HG03196 (cell line): ENCODE measurements around the gene PPP1R12A.
"Not testable (repeated sequence)": the region's sequence is repeated elsewhere in the genome, so short reads cannot be mapped to it uniquely, and the experiment has no call there.

Experiments used
- ATAC-seq: cut with Tn5 transposase; IDR thresholded peaks from one replicate; pipeline ENCODE4 v1.9.1; 2021; ENCODE audit not compliant: unreplicated experiment

Gene PPP1R12A

DNA sequence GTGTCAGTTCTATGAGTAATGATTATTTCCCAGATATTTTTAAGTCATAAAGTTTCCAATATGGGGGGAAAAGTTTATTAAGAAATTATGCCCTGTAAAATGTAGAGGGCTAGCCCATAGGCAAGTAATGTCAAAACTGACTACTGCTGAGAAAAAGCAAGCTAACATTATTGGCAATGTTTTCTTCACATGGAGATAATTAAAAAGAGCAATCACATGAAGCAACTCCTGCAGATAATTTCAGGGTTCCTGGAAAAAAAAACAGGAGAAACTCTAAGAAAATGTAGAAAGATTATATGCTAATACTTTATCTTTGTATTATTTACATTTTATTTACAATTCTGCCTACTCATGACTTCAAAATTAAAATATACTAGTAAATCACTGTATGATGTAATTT, 39.8 kb downstream of the PPP1R12A start:
- no peak for ATAC-seq

DNA sequence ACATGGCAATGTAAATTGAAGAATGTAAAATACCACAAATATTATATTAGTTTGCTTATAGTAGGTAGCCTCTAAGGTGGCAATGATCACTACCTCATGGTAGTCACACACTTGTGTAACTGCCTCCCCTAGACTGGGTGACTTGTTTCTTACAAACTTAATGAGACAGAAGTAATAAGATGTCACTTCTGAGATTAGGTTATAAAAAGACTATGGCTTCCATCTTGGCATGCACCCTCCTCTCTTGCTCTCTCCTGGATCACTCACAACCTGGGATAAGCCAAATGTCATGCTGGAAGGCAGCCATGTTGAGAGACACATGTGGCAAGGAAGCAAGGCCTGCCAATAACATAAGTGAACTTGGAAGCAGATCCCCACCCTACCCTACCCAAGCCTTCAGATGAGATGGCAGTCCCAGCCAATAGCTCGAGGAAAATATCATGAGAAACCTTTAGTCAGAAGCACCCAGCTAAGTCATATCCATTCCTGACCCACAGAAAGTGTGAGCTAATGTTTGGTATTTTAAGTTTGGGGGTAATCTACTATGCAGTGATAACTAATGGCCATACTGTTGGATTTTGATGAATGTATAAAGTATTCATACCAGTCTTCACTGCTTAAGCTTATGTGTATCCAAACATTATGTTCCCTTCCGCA, 43.3 kb downstream of the PPP1R12A start:
- no peak for ATAC-seq

DNA sequence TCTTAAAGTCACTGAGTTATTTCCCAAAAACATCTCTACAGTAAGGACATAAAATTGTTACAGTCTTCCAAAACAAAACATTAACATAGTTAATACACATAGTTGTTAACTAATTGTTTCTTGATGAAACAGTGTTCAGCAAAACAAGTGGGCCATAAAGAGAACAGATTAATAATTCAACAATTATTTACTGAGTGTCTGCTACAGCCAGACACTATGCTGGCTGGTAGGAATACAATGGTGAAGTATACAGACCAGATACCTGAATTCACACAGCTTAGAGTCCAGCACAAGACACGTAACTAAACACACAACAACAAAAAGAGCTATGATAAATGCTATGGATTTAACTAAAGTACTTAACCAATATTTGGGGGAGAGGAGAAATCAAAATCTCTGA, 47.0 kb downstream of the PPP1R12A start:
- no peak for ATAC-seq

DNA sequence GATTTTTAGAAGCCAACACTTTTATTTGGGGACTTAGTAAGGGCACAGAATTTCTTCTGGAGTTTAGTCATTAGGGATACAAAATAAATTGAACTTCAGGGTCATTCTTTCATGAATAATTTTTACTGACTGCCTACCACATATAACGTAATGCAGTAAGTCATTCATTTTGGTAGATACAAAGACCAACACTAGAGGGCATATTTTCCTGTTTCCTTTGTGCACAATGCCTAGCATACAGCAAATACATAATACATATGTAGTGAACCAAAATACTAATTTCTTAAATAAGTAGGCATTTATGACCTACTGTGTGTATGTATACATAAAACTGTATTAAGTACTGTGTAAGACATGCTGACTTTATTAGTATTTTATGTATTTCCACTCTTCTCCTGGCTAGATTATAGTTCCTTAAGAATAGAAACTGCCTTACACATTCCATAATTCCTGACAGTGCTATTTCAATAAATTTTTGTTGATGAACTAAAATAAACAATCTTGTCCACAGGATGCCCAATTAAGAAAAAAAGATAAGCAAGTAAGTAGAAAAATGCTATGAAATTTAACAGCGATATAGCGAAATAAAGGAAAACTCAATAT, 47.9 kb downstream of the PPP1R12A start:
- peak; percentile 63 for ATAC-seq

DNA sequence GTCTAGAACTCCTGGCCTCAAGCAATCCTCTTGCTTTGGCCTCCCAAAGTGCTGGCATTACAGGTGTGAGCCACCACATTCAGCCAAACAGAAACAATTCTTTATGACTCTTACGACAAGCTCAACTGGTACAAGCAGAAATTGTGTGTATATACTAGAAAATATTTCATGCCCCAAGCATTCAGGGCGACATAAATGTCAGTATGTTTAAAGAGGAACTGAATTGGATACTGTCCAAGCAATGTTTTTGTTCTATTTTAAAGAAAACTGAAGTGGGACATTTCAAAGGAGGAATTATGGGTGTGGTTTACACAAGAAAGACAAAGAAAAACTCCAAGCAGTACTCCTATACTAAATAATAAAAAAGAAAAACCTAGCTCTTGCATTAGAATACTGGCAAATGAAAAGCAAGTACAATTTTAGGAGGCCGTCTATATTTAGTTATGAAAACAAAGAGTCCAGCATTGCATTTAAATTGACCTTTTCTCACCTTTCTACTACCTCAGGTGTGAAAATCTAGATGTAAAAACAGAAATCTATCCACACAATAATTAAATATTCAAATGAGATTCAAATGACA, 48.9 kb downstream of the PPP1R12A start:
- no peak for ATAC-seq

DNA sequence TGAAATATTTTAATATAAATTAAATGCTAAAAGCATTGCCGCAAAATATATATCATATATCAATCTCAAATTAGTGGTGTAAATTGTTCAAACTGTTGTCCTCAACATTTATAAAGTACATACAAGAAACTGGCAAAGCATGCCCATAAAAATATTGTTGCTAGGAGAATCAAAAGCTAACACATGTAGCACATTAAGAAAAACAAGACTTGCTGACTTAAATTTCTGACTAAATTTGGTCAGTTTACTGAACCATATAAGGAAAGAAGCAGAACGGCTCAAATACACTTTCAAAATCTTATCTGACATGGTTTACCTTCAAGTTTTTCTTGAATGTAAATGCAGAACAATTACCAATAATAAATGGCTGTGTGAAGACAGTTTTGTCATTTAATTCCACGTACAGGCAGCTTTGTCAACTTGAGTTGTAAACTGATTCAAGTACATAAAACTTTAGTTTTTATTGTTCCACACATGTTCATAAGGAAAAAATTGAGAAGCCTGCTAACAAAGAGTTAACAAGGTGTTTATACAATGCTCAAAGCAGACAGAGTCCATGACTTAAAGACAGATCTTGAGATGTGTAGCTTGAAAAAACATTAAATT, 50.4 kb downstream of the PPP1R12A start:
- no peak for ATAC-seq

DNA sequence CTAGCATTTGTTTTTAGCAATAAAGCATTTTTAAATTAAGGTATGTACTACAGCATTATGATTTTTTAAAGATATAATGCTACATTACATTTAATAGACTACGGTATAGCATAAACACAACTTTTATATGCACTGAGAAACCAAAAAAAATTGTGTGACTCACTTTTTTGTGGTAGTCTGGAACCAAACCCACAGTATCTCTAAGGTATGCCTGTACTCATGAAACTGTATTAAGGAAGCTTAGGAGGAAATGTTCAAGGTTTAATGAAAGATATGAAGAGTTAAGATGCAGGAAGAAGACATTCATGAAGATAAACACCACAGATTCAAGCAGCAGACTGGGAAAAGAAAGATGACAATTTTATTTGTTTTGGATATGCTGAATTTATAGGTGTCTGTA, 51.7 kb downstream of the PPP1R12A start:
- ATAC-seq = no peak

DNA sequence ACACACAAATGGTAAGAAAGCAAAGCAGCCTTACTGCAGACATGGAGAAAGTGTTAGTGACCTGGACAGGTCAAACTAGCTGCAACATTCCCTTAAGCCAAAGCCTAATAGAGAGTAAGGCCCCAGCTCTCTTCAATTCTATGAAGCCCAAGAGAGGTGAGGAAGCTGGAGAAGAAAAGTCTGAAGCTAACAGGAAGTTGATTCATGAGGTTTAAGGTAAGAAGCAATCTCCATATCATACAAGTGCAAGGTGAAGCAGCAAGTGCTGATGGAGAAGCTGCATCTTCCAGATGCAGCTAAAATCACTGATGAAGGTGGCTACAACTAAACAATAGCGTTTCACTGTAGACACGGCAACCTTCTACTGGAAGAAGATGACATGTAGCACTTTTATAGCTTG, 53.5 kb downstream of the PPP1R12A start:
- no peak for ATAC-seq

DNA sequence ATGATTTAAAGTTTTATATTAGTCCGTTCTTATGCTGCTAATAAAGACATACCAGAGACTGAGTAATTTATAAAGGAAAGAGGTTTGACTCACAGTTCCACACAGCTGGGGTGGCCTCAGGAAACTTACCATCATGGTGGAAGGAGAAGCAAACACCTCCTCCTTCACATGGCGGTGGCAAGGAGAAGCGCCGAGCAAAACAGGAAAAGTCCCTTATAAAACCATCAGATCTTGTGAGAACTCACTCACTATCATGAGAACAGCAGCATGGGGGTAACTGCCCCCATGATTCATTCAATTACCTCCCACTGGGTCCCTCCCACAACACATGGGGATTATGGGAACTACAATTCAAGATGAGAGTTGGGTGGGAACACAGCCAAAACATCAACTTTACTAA, 56.4 kb downstream of the PPP1R12A start:
- not testable (repeated sequence) for ATAC-seq

DNA sequence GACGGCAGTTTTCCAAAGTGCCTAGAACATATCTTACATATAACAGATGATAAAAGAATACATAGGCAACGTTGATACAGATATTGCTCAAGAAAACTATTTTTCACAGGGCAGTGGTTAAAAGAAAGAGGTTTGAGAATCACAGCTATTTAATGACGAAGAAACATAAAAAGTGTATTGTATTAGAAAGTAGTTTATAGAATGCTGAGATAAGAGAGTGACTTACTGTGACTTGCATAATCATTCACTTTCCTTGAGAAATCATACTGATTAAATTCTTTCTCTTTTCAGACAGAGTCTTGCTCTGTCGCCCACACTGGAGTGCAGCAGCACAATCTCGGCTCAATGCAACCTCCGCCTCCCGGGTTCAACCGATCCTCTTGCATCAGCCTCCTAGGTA, 57.7 kb downstream of the PPP1R12A start:
- ATAC-seq = no peak

DNA sequence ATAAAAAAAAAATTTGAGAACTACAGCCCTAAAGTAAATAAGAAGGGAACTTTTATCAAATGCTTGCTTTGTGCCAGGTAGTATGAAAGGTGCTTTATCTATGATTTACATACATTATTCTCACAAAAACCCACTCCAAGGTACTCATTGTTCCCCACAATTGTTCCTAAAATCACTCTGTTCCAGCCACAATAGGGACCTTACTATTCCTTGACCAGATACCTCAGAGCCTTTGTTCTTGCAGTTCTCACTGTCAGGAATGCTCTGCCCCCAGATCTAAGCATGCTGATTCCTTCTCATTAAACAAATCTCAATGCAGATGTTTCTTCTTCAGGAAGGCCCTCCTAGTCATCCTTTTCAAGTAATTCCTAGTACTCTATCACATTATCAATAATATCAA, 60.2 kb downstream of the PPP1R12A start:
- no peak for ATAC-seq

DNA sequence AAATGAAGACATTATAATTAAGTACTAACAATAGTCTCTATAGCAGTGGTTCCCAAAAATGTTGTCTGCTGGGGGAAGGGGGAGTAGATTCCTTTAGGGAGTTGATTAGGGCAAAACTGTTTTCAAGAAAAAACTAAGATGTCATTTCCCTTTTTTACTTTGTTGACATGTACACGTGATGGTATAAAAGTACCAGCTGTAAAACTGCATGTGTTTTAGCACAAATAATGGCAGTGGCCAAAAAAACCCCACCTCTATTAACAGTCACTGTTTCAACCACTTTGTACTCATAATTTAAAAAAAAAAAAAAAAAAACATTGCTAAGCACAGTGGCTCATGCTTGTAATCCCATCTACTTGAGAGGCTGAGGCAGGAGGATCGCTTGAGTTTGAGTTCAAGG, 61.7 kb downstream of the PPP1R12A start:
- ATAC-seq = peak; percentile 45

DNA sequence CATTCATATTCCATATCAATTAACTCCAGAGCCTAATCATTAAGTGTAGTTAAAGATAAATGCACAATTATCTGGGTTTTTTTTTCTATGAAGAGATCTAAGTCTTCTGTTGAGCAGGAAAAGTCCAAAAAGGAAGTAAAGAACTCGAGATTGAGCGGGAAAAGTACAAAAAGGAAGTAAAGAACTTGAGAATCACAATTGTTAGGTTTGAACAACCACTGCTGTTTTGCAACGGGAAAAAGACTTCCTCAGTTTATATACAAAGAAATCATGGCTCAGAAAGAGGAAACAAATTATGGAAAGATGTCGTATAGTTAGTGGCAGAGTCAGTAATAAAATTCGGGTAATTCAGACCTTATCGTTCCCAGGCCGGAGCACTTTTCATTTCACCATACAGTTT, 63.3 kb downstream of the PPP1R12A start:
- no peak for ATAC-seq

DNA sequence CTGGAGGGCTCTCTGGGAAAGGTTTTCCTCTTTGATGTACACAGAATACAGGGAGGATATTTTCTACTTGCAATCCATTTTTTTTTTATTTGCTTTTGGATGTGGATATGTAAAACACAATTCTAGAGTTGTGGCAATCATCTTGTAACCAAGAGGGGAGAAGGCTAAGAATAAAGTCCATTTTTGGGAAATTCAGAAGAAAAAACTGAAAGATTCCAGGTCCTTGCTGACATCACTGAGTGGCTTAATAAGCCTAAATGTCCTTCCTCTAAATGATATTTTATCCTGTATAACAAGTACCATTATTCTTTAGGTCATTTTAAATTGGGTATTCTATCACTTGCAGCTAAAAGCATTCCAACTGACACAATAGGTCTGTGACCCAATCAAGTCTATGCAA, 64.0 kb downstream of the PPP1R12A start:
- no peak for ATAC-seq

DNA sequence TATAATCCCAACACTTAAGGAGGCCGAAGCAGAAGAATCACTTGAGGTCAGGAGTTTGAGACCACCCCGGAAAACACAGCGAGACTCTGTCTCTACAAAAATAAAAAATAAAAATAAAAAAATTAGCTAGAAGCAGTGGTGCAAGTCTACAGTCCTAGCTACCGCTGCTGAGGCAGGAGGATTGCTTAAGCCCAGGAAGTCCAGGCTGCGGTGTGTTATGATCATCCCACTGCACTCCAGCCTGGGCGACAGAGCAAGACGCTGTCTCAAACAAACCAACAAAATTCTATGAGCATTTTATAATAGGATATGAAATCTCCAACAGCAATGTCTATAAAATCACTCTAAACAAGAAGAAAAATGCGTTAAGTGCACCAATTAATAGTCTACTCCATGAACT, 75.3 kb downstream of the PPP1R12A start:
- no peak for ATAC-seq

DNA sequence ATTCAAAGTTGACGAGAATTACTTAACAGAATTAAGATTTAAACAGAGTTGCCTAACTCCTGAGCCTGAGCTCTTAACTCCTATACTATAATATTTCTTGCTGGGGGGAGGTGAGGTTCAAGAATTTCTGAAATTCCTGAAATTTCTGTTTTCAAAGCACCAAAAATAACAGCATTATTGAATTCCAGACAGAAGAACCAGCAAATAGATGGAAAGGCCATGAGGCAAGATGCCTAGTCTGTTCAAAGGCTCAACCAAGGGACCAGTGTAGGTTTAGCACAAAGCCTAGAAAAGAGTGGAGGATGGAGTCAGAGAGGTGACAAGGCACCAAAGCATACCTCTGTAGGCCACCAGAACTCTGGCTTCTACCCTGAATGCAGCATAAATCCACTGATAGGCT, 76.4 kb downstream of the PPP1R12A start:
- no peak for ATAC-seq

DNA sequence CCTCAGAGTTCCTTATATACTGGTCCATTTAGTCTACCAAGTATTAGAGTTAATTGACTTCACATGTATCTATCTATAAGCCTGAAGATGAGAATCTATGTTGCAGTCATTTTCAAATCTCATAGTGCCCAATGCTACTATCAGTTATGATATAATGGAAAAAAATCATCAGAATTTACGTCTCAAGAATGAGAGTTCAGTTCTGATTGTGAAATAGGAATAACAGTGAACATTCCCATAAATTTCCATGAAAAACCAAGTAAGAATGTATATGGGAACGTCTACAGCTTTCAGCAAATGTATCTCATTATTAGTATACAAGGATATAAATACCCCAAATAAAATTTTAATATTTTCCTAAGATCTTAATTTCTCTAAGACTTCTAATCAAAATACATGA, 77.2 kb downstream of the PPP1R12A start:
- no peak for ATAC-seq

DNA sequence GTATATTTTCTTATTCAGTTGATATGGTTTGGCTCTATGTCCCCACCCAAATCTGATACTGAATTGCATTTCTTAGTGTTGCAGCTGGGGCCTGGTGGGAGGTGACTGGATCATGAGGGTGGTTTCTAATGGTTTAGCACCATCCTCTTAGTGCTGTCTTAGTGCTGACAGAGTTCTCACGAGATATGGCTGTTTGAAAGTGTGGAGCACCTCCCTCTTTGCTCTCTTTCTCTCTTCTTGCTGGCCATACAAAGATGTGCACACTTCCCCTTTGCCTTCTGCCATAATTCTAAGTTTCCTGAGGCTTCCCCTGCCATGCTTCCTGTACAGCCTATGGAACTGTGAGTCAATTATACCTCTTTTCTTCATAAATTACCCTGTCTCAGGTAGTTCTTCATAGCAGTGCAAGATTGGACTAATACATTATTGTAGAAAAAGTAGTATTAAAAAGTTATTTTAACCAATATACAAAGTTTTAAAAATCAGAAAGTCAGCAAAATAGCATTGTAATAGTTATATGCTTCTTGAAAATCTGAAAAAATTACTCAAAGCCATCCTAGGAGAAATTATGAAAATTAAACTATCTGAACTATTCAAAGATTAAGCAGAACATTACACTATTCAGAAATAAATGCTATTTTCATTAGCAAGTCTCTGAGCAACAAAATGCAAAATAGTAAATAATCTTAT, 84.1 kb downstream of the PPP1R12A start:
- ATAC-seq = no peak

DNA sequence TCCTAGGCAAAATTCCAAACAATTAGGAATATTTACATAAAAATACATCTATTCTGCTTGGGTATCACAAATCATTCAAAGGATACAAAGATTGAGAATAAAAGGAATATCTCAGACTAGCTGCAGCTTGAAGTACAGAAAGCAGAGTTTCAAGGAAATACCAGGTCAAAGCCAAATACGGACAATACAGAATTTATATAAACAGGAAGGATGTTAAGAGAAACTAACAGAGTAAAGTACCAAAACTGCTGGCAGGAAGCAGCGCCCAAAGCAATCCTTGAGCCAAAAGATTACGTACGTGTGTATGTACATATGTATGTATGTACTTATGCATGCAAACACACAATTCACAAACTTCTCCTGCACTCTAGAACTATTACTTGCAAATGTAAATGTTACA, 86.6 kb downstream of the PPP1R12A start:
- ATAC-seq = no peak

DNA sequence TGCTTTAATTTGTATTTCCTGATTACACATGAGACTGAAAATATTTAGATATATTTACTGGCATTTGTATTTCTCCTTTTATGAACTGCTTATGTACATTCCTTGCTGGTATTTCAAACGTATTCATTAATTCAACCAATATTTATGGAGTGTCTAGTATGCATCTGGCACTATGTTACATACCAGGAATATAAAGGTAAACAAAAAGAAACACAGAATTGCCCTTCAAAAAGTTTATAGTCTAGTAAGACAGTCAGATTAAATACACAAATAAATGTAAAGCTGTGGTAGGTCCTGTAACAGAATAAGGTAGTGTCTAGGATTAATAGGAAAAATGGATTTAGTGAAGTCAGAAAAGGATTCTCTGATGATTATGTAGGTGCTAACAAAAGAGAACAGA, 87.5 kb downstream of the PPP1R12A start:
- ATAC-seq = no peak

DNA sequence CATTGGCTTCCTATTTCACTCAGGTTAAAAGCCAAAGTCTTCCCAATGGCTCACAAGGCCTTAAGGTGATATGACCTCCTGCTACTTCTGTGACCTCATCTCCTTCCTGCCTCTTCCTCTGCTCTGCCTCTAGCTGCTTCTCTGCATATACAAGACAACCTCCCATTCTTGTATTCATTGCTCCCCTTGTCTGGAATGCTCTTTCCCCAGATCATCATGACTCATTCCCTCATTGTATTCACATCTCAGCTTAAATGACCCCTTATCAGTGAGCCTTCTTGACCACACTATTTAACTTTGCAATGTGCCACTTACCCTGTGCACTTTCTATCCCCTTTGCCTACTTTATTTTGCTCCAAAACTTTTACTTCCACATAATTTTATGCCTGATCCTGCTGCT, 90.2 kb downstream of the PPP1R12A start:
- no peak for ATAC-seq

DNA sequence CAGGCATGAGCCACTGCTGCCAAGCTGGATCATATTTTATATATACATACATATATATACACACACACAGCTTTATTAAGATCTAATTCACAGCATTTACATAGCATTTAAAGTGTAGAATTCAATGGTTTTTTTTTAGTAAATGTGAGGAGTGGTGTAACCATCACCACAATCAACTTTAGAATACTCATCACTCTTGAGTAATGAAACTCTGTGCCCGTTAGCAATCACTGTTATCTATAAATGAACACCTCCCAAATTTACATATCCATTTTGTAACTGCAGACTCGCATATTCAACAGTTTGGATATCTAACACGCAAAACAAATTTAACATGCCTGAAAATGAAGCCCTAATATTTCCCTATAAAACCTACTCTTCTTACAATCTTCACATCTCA, 90.9 kb downstream of the PPP1R12A start:
- no peak for ATAC-seq
